CMK (cell line): Measurements from ENCODE around the gene SVIL.
"Not testable (repeated sequence)": the region's sequence is repeated elsewhere in the genome, so short reads cannot be mapped to it uniquely, and the experiment has no call there.

ENCODE experiments used
- DNase-seq: peaks from one replicate; pipeline ENCODE4 v3.0.0-alpha.2; 2010; ENCODE audit warnings: low read depth

Gene SVIL

GRCh38 chr10:29603223-29603896 is 31.4 kb downstream of the SVIL start:
- DNase-seq, result no peak

GRCh38 chr10:29600821-29601220 is 34.0 kb downstream of the SVIL start:
- DNase-seq, result no peak

- no peak for DNase-seq
These were observed 34.7 kb downstream of the SVIL start for GRCh38 chr10:29600067-29600466.

- no peak for DNase-seq
These were observed 35.9 kb downstream of the SVIL start for GRCh38 chr10:29598851-29599311.

- no peak for DNase-seq
These were observed 37.9 kb downstream of the SVIL start for GRCh38 chr10:29596826-29597225.

- no peak for DNase-seq
These were observed 38.4 kb downstream of the SVIL start for GRCh38 chr10:29596356-29596755.

GRCh38 chr10:29595636-29596225 is 39.0 kb downstream of the SVIL start:
- no peak for DNase-seq

- no peak for DNase-seq
These were observed 39.6 kb downstream of the SVIL start for GRCh38 chr10:29595146-29595545.

GRCh38 chr10:29591651-29591968 is 43.2 kb downstream of the SVIL start:
- no peak for DNase-seq

- DNase-seq, result no peak
These were observed 43.7 kb downstream of the SVIL start for GRCh38 chr10:29590915-29591650.

GRCh38 chr10:29588629-29589421 is 45.9 kb downstream of the SVIL start:
- no peak for DNase-seq

- DNase-seq, result not testable (repeated sequence)
These were observed 46.8 kb downstream of the SVIL start for GRCh38 chr10:29587750-29588628.

- not testable (repeated sequence) for DNase-seq
These were observed 47.5 kb downstream of the SVIL start for GRCh38 chr10:29587102-29587749.

- DNase-seq, result no peak
These were observed 48.3 kb downstream of the SVIL start for GRCh38 chr10:29586509-29586908.

GRCh38 chr10:29585488-29585976 is 49.2 kb downstream of the SVIL start:
- no peak for DNase-seq

- no peak for DNase-seq
These were observed 50.3 kb downstream of the SVIL start for GRCh38 chr10:29584436-29584835.

- DNase-seq, result no peak
These were observed 51.1 kb downstream of the SVIL start for GRCh38 chr10:29583674-29584073.

GRCh38 chr10:29582769-29583168 is 52.0 kb downstream of the SVIL start:
- DNase-seq, result not testable (repeated sequence)

- no peak for DNase-seq
These were observed 55.3 kb downstream of the SVIL start for GRCh38 chr10:29579455-29579970.

- DNase-seq, result no peak
These were observed 56.3 kb downstream of the SVIL start for GRCh38 chr10:29578457-29578856.

- no peak for DNase-seq
These were observed 58.1 kb downstream of the SVIL start for GRCh38 chr10:29576681-29577080.
